ENCODE measurements around the gene ZBTB12. TPM values are rescaled to one million over a fixed set of nuclear protein-coding genes. Genes with fewer than 3 reads are reported as not detected.
A peak's percentile ranks its signal among the peaks of the same experiment; 100 is the strongest.

The ZBTB12 gene
- total and polyA plus RNA-seq, 10 of the 15 experiments (the other 5 are each of a cell fraction or from before 2014, with no cell fraction given), result 0.81 to 4.5 (median 1.7) TPM; not detected in 4

DNA sequence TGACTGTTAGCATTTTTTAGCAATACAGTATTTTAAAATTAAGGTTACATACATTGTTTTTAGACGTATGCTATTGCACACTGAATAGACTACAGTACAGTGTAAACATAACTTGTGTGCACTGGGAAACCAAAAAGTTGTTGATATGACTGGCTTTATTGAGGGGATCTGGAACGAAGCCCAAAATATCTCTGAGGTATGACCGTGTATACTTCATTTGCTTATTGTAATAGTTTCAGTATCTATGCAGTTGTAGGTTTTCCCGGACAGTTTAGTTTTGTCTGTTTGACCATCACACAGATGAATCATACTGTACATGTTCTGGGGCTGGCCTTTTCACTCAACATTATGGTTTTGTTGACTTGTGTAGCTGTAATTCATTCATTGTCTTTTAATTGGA, 6.9 kb upstream of the ZBTB12 start (continued):
- TF ChIP-seq, protein P1, sequence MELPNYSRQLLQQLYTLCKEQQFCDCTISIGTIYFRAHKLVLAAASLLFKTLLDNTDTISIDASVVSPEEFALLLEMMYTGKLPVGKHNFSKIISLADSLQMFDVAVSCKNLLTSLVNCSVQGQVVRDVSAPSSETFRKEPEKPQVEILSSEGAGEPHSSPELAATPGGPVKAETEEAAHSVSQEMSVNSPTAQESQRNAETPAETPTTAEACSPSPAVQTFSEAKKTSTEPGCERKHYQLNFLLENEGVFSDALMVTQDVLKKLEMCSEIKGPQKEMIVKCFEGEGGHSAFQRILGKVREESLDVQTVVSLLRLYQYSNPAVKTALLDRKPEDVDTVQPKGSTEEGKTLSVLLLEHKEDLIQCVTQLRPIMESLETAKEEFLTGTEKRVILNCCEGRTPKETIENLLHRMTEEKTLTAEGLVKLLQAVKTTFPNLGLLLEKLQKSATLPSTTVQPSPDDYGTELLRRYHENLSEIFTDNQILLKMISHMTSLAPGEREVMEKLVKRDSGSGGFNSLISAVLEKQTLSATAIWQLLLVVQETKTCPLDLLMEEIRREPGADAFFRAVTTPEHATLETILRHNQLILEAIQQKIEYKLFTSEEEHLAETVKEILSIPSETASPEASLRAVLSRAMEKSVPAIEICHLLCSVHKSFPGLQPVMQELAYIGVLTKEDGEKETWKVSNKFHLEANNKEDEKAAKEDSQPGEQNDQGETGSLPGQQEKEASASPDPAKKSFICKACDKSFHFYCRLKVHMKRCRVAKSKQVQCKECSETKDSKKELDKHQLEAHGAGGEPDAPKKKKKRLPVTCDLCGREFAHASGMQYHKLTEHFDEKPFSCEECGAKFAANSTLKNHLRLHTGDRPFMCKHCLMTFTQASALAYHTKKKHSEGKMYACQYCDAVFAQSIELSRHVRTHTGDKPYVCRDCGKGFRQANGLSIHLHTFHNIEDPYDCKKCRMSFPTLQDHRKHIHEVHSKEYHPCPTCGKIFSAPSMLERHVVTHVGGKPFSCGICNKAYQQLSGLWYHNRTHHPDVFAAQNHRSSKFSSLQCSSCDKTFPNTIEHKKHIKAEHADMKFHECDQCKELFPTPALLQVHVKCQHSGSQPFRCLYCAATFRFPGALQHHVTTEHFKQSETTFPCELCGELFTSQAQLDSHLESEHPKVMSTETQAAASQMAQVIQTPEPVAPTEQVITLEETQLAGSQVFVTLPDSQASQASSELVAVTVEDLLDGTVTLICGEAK (IDR thresholded peaks at IDR 0.05; ENCODE audit: borderline replicate concordance), result no peak
- TF ChIP-seq, protein P2, sequence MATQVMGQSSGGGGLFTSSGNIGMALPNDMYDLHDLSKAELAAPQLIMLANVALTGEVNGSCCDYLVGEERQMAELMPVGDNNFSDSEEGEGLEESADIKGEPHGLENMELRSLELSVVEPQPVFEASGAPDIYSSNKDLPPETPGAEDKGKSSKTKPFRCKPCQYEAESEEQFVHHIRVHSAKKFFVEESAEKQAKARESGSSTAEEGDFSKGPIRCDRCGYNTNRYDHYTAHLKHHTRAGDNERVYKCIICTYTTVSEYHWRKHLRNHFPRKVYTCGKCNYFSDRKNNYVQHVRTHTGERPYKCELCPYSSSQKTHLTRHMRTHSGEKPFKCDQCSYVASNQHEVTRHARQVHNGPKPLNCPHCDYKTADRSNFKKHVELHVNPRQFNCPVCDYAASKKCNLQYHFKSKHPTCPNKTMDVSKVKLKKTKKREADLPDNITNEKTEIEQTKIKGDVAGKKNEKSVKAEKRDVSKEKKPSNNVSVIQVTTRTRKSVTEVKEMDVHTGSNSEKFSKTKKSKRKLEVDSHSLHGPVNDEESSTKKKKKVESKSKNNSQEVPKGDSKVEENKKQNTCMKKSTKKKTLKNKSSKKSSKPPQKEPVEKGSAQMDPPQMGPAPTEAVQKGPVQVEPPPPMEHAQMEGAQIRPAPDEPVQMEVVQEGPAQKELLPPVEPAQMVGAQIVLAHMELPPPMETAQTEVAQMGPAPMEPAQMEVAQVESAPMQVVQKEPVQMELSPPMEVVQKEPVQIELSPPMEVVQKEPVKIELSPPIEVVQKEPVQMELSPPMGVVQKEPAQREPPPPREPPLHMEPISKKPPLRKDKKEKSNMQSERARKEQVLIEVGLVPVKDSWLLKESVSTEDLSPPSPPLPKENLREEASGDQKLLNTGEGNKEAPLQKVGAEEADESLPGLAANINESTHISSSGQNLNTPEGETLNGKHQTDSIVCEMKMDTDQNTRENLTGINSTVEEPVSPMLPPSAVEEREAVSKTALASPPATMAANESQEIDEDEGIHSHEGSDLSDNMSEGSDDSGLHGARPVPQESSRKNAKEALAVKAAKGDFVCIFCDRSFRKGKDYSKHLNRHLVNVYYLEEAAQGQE (IDR thresholded peaks at IDR 0.05; ENCODE audit: low read depth, low read length), result no peak
- TF ChIP-seq, protein P3, sequence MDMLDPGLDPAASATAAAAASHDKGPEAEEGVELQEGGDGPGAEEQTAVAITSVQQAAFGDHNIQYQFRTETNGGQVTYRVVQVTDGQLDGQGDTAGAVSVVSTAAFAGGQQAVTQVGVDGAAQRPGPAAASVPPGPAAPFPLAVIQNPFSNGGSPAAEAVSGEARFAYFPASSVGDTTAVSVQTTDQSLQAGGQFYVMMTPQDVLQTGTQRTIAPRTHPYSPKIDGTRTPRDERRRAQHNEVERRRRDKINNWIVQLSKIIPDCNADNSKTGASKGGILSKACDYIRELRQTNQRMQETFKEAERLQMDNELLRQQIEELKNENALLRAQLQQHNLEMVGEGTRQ (IDR thresholded peaks at IDR 0.05; ENCODE audit: borderline replicate concordance, low read depth, low read length), result no peak
- TF ChIP-seq, protein P4, sequence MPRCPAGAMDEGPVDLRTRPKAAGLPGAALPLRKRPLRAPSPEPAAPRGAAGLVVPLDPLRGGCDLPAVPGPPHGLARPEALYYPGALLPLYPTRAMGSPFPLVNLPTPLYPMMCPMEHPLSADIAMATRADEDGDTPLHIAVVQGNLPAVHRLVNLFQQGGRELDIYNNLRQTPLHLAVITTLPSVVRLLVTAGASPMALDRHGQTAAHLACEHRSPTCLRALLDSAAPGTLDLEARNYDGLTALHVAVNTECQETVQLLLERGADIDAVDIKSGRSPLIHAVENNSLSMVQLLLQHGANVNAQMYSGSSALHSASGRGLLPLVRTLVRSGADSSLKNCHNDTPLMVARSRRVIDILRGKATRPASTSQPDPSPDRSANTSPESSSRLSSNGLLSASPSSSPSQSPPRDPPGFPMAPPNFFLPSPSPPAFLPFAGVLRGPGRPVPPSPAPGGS (IDR thresholded peaks at IDR 0.05; ENCODE audit: borderline replicate concordance, insufficient read depth, low read depth, low read length, poor library complexity, severe bottlenecking), result no peak
- TF ChIP-seq, protein P5, sequence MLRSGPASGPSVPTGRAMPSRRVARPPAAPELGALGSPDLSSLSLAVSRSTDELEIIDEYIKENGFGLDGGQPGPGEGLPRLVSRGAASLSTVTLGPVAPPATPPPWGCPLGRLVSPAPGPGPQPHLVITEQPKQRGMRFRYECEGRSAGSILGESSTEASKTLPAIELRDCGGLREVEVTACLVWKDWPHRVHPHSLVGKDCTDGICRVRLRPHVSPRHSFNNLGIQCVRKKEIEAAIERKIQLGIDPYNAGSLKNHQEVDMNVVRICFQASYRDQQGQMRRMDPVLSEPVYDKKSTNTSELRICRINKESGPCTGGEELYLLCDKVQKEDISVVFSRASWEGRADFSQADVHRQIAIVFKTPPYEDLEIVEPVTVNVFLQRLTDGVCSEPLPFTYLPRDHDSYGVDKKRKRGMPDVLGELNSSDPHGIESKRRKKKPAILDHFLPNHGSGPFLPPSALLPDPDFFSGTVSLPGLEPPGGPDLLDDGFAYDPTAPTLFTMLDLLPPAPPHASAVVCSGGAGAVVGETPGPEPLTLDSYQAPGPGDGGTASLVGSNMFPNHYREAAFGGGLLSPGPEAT (IDR thresholded peaks at IDR 0.05; ENCODE audit: low read depth), result no peak
- TF ChIP-seq TBL1XR1 (IDR thresholded peaks at IDR 0.05; ENCODE audit: low read depth, low read length) (0 out of 2 replicates have a peak, but pooled peaks have one; percentile 31), HDGF (IDR thresholded peaks at IDR 0.05) (no peak), BMI1 (IDR thresholded peaks at IDR 0.05; ENCODE audit: borderline replicate concordance) (no peak), CBX3 (IDR thresholded peaks at IDR 0.05; ENCODE audit: borderline replicate concordance, low read depth) (no peak)
- TF ChIP-seq, protein P6, sequence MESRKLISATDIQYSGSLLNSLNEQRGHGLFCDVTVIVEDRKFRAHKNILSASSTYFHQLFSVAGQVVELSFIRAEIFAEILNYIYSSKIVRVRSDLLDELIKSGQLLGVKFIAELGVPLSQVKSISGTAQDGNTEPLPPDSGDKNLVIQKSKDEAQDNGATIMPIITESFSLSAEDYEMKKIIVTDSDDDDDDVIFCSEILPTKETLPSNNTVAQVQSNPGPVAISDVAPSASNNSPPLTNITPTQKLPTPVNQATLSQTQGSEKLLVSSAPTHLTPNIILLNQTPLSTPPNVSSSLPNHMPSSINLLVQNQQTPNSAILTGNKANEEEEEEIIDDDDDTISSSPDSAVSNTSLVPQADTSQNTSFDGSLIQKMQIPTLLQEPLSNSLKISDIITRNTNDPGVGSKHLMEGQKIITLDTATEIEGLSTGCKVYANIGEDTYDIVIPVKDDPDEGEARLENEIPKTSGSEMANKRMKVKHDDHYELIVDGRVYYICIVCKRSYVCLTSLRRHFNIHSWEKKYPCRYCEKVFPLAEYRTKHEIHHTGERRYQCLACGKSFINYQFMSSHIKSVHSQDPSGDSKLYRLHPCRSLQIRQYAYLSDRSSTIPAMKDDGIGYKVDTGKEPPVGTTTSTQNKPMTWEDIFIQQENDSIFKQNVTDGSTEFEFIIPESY (IDR thresholded peaks at IDR 0.05), result no peak
- TF ChIP-seq, protein P7, sequence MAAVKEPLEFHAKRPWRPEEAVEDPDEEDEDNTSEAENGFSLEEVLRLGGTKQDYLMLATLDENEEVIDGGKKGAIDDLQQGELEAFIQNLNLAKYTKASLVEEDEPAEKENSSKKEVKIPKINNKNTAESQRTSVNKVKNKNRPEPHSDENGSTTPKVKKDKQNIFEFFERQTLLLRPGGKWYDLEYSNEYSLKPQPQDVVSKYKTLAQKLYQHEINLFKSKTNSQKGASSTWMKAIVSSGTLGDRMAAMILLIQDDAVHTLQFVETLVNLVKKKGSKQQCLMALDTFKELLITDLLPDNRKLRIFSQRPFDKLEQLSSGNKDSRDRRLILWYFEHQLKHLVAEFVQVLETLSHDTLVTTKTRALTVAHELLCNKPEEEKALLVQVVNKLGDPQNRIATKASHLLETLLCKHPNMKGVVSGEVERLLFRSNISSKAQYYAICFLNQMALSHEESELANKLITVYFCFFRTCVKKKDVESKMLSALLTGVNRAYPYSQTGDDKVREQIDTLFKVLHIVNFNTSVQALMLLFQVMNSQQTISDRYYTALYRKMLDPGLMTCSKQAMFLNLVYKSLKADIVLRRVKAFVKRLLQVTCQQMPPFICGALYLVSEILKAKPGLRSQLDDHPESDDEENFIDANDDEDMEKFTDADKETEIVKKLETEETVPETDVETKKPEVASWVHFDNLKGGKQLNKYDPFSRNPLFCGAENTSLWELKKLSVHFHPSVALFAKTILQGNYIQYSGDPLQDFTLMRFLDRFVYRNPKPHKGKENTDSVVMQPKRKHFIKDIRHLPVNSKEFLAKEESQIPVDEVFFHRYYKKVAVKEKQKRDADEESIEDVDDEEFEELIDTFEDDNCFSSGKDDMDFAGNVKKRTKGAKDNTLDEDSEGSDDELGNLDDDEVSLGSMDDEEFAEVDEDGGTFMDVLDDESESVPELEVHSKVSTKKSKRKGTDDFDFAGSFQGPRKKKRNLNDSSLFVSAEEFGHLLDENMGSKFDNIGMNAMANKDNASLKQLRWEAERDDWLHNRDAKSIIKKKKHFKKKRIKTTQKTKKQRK (IDR thresholded peaks at IDR 0.05; ENCODE audit: low read depth, low read length), result no peak

Measured in GM12878 (cell line).